WTC11 (cell line): ENCODE measurements around the gene APBA1.

Experiments
- ATF1 ChIP-seq: sonication (generic); formaldehyde crosslinking; IDR thresholded peaks from 2 replicates; pipeline ENCODE4 v1.8.1; 2023; ENCODE audit warnings: mild to moderate bottlenecking, moderate library complexity, missing genetic modification reagents
- ATF2 ChIP-seq: sonication (generic); formaldehyde crosslinking; IDR thresholded peaks from 2 replicates; pipeline ENCODE4 v1.8.1; 2022; ENCODE audit warnings: low read depth, missing genetic modification reagents, borderline replicate concordance
- CREM ChIP-seq: sonication (generic); formaldehyde crosslinking; IDR thresholded peaks from 2 replicates; pipeline ENCODE4 v1.8.1; 2022; ENCODE audit warnings: mild to moderate bottlenecking, missing genetic modification reagents, moderate library complexity
- CTCF ChIP-seq: fragments of 200-600 bp; IDR thresholded peaks from 2 replicates; pipeline ENCODE4 v1.8.0; 2022; ENCODE audit warnings: antibody characterized with exemption
- ETV6 ChIP-seq: sonication (generic); formaldehyde crosslinking; IDR thresholded peaks from 2 replicates; pipeline ENCODE4 v1.8.1; 2022; ENCODE audit warnings: mild to moderate bottlenecking, missing genetic modification reagents
- GABPB1 ChIP-seq: sonication (generic); formaldehyde crosslinking; IDR thresholded peaks from 2 replicates; pipeline ENCODE4 v1.8.1; 2023; ENCODE audit warnings: mild to moderate bottlenecking, missing genetic modification reagents
- HMGXB4 ChIP-seq: sonication (generic); formaldehyde crosslinking; IDR thresholded peaks from 2 replicates; pipeline ENCODE4 v1.8.1; 2023; ENCODE audit warnings: mild to moderate bottlenecking, moderate library complexity, missing genetic modification reagents
- MAX ChIP-seq: sonication (generic); formaldehyde crosslinking; IDR thresholded peaks from 2 replicates; pipeline ENCODE4 v1.8.0; 2022; ENCODE audit warnings: mild to moderate bottlenecking, missing genetic modification reagents
- SMAD3 ChIP-seq: sonication (generic); formaldehyde crosslinking; IDR thresholded peaks from 2 replicates; pipeline ENCODE4 v1.8.0; 2022; ENCODE audit warnings: missing genetic modification reagents, mild to moderate bottlenecking, borderline replicate concordance
- SP1 ChIP-seq: sonication (generic); formaldehyde crosslinking; conservative IDR thresholded peaks from 2 replicates; pipeline ENCODE4 v1.8.1; 2022; ENCODE audit warnings: missing genetic modification reagents
- TEAD4 ChIP-seq: sonication (generic); formaldehyde crosslinking; IDR thresholded peaks from 2 replicates; pipeline ENCODE4 v1.8.0; 2022; ENCODE audit warnings: mild to moderate bottlenecking, missing genetic modification reagents
- USF1 ChIP-seq: sonication (generic); formaldehyde crosslinking; IDR thresholded peaks from 2 replicates; pipeline ENCODE4 v1.8.0; 2022; ENCODE audit warnings: mild to moderate bottlenecking, missing genetic modification reagents
- ZNF219 ChIP-seq: sonication (generic); formaldehyde crosslinking; IDR thresholded peaks from 2 replicates; pipeline ENCODE4 v1.8.0; 2023; ENCODE audit warnings: missing genetic modification reagents, mild to moderate bottlenecking, borderline replicate concordance
- ZNF671 ChIP-seq: fragments of 250-450 bp; sonication (Bioruptor Pico); IDR thresholded peaks from 2 replicates; pipeline ENCODE4 v1.8.0; 2021; ENCODE audit warnings: mild to moderate bottlenecking

GRCh38 chr9:69444791-69445190 is 227.4 kb downstream of the APBA1 start:
- no peak for TF ChIP-seq CTCF
- no peak for TF ChIP-seq CREM (CRISPR knock-in tag)
- TF ChIP-seq USF1 (CRISPR knock-in tag): no peak
- TF ChIP-seq TEAD4 (CRISPR knock-in tag): no peak
- no peak for TF ChIP-seq SP1 (CRISPR knock-in tag)
- no peak for TF ChIP-seq ATF2
- TF ChIP-seq ZNF219 (CRISPR knock-in tag): no peak
- TF ChIP-seq GABPB1 (CRISPR knock-in tag): no peak
- no peak for TF ChIP-seq ATF1 (CRISPR knock-in tag)
- no peak for TF ChIP-seq MAX (CRISPR knock-in tag)
- no peak for TF ChIP-seq ZNF671 (CRISPR knock-in tag)
- no peak for TF ChIP-seq ETV6
- TF ChIP-seq HMGXB4 (CRISPR knock-in tag): no peak
- no peak for TF ChIP-seq SMAD3 (CRISPR knock-in tag)
